Stimulated activated CD4-positive, alpha-beta T cell treated with anti-CD3 and anti-CD28 coated beads, Interleukin-2, amount 100 ng/mL, for 4 hours (primary cell): ENCODE data around the gene CLMP.

ENCODE experiments used
- DNase-seq: peaks from one replicate; pipeline ENCODE4 v3.0.0-alpha.2; 2020; ENCODE audit warnings: low read depth

The CLMP gene

GRCh38 chr11:123195188-123196059 is at the start of gene CLMP:
Gene CLMP (minus strand): TSS chr11:123195248. CDS start chr11:123194940, 308 bp downstream.
- no peak for DNase-seq

- DNase-seq = no peak
These were observed 47.0 kb upstream of the CLMP start for GRCh38 chr11:123241874-123242543.

- no peak for DNase-seq
These were observed 46.2 kb upstream of the CLMP start for GRCh38 chr11:123241294-123241693.

- no peak for DNase-seq
These were observed 44.4 kb upstream of the CLMP start for GRCh38 chr11:123239191-123240150.

- DNase-seq = no peak
These were observed 43.2 kb upstream of the CLMP start for GRCh38 chr11:123238297-123238696.

GRCh38 chr11:123236879-123237278 is 41.8 kb upstream of the CLMP start:
- no peak for DNase-seq

- DNase-seq = no peak
These were observed 40.7 kb upstream of the CLMP start for GRCh38 chr11:123235656-123236261.

- DNase-seq = peak; percentile 41
These were observed 40.1 kb upstream of the CLMP start for GRCh38 chr11:123235117-123235655.

- DNase-seq = no peak
These were observed 38.9 kb upstream of the CLMP start for GRCh38 chr11:123233975-123234334.

- no peak for DNase-seq
These were observed 38.4 kb upstream of the CLMP start for GRCh38 chr11:123233280-123233974.

- no peak for DNase-seq
These were observed 36.7 kb upstream of the CLMP start for GRCh38 chr11:123231777-123232176.

GRCh38 chr11:123231256-123231655 is 36.2 kb upstream of the CLMP start:
- DNase-seq = no peak

GRCh38 chr11:123230346-123230745 is 35.3 kb upstream of the CLMP start:
- DNase-seq = no peak

GRCh38 chr11:123228496-123229163 is 33.6 kb upstream of the CLMP start:
- no peak for DNase-seq

- DNase-seq = no peak
These were observed 32.9 kb upstream of the CLMP start for GRCh38 chr11:123227763-123228495.

GRCh38 chr11:123221584-123221983 is 26.5 kb upstream of the CLMP start:
- no peak for DNase-seq

GRCh38 chr11:123221096-123221561 is 26.1 kb upstream of the CLMP start:
- no peak for DNase-seq

- no peak for DNase-seq
These were observed 24.1 kb upstream of the CLMP start for GRCh38 chr11:123219066-123219690.

GRCh38 chr11:123218451-123218850 is 23.4 kb upstream of the CLMP start:
- no peak for DNase-seq
